Left hindlimb (tissue), 1 donor: ENCODE measurements around the gene REELD1.

ENCODE experiments used
- DNase-seq: peaks from one replicate; pipeline ENCODE4 v3.0.0-alpha.2; 2018

The REELD1 gene

DNA sequence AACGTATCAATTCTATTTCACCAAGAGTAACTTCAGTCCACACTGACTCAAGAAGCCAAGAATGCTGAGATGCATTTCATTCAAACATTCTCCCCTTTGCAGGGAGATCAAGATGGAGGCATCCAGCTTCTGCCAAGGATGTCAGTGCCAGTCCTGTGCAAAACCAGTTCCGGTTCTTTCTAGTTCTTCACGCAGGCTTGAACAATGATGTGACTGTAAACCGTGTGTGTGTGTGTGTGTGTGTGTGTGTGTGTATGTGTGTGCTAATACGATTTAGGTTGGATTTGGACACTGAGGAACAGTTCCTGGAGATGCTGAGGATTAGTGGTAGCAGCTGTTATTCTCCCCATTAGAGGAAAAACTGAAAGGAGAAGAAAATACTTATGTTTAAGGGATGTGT, at the start of gene REELD1:
REELD1 (plus strand) TSS at position 301 of the 400 bp plus-strand sequence. CDS start 2,415 bp downstream, outside the sequence.
- no peak for DNase-seq

DNA sequence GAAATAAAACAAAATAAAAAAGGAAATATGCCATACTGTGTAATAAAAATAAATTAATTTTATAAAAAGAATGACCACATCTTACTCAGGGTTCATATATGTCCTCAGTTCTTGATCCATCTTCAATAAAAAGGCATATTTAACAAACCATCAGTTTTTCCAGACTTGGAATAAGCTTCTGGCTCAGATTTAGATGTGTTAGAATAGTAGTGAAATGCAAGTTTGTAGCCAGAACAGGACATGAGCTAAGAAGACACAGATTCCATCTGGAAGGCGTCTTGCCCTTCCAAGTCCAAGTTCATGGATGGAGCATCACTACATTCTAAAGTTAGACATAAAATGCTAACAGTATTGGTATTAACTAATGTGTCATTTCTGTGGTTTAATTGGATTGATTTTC, 49.1 kb upstream of the REELD1 start:
- DNase-seq = no peak

DNA sequence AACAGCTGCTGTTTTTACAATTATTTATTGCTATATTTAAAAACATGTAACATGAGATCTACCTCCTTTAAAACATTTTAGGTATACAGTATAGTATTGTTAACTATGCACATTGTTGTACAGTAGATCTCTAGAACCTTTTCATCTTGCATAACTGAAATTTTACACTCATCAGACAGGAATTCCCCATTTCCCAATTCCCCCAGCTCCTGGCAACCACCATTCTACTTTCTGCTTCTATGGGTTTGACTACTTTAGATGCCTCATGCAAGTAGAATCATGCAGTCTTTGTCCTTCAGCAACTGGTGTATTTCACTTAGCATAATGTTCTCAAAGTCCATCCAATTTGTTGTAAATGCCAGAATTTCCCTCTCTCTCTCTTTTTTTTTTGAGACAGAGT, 48.5 kb upstream of the REELD1 start:
- no peak for DNase-seq

DNA sequence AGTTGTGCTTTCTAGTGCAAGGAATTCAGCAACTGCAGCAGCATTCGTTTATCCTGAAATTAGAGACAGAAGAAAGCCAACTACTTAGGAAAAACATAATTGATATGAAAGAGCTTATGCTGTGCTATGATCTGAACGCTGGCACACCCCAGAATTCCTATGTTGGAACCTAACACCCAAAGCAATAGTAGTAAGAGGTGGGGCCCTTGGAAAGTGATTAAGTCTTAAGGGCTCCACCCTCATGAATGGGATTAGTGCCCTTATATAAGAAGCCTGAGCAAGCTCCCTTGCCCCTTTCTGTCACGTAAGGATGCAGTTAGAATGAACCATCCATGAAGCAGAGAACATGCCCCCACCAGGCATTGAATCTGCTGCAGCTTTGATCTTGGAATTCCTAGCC, 44.2 kb upstream of the REELD1 start:
- no peak for DNase-seq

DNA sequence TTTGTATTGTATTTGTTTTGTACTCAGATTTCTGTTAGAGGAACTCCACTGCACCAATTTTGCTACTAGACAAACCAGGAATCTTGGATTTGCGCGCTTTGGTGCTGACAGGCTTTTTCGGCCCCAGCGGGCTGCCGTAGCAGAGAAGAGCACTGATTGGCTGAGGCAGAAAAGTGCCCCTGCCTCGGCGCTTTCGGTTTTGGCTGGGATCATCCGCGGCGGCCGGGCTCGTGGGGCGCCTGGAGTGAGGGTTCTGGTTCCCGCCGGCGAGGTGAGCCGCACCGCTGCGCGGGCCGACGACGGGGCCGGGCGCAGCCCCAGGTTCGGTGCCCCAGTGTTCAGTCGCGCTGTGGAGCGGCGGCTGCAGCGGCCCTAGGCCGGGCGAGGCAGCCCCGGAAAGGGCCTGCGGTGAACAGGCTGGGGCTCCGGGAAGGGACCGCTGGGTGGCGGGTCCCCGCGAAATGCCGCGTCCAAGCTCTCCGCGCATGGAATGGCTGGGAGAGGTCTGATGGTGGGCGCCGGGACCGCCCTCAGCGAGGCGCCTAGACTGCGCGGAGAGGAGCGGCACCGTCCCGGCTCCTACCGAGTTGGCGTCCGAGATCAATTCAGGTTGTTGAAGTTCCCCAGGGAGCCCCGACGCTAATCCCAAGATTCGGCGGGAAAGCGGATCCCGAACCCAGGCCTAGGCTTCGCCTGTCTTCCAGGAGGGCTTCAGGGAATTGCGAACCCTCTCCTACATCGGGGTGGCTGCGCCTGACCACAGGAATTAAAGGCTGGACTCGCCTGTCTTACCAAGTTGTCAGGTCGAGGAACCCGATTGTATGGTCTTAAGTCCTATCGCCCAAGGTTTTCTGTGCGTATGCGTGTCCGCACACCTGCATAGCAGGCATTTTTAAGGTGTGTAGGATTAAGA, 38.5 kb upstream of the REELD1 start, which contains the start of gene LSM6:
LSM6 (plus strand) TSS at position 178 of the 913 bp plus-strand sequence. CDS start 7,204 bp downstream, outside the sequence.
- DNase-seq = peak; percentile 90

DNA sequence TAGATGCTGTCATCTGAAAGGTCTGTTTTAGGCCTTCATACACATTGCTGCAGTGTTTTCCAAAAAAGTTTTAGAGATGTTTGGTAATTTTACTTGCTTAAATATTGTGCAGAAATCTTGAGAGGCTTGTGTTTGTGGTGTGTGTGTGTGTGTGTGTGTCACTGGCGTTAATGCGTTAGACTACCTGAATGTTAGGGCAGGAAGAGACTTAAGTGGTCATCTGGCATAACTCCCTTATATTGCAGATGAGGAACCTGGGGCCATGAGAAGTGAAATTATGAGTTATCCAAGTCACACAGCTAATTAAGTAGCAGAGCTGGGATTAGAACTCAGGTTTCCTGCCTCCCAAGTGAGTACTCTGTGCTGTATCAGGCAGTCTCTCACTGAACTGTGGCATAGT, 37.4 kb upstream of the REELD1 start:
- DNase-seq = no peak

DNA sequence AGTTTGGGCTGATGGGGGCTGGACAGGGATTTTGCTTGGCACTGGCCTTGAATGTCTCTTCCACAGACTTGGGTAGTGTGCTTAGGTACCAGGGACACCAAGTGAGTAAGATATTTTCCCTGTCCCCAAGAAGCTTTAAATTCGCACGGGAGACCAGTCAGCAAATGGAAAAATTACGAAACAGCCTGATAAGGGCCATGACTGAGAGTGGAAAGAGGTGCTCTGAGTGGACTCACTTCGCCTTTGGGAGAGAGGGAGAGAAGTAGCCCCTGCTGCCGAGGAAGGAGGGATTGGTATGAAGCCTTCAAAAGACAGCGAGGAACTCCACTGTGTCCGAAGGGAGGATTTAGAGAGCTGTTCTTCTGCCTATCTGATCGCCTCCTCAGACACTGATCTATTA, 36.2 kb upstream of the REELD1 start:
- DNase-seq = no peak

DNA sequence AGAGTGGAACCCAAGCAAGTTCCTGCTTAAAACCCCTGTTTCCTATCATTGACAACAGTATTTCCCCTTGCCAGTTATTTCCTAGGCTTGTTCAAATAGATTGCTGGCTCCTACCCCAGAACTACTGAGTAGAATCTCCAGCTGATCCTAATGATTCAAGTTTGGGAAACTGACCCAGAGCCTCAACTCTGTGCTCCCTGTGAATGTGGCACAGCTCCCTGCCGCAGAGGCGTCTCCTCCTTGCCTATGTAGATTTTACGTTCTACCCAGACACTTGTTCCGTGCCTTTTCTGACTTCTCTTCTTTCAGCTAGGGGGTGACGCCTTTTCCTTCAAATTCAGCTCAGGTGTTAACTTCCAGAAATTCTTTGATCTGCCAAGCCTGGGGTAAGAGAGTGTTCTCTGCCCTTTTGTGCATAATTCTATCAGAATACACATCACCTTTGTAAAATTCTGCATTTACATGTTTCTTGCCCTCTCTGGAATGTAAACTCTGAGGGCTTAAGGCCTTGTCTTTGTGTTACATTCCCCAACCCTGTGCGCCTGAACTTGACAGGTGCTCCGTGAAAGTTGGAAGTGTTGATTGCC, 34.5 kb upstream of the REELD1 start:
- no peak for DNase-seq

DNA sequence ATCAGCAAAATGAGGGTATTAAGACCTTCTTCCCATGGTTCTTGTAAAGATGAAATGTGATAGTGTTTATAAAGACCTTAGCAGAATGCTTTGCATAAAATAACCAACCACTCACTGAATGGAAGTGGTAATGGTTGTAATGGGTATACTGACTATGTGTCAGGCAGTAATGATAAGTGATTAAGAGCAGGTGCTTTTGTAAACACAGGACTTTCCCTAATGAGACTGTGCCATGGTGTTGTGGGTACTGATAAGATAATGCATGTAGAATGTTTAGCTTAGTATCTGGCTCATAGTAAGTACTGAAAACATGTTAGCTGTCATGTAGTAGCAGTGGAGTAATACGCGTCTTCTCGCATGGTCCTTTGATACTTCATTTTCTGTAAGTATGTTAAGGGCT, 31.9 kb upstream of the REELD1 start:
- DNase-seq = no peak

DNA sequence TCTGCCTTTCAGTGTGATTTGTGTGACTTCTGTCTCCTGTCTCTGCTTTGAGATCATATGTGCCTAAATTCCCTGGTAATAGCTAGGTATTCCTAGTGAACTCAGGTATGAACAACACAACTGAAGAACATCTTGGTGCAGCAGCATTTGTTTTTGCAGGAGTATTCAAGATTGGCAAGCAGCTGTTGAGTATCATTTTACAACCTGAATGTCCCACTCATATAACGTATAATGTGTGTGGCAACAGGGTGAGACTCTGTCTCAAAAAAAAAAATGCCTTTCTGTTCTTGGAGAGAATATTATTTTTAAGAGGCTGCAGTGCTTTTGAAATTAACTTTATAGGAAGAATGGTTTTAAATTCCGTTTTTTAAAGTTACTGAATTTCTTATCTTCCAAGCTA, 31.1 kb upstream of the REELD1 start:
- no peak for DNase-seq

DNA sequence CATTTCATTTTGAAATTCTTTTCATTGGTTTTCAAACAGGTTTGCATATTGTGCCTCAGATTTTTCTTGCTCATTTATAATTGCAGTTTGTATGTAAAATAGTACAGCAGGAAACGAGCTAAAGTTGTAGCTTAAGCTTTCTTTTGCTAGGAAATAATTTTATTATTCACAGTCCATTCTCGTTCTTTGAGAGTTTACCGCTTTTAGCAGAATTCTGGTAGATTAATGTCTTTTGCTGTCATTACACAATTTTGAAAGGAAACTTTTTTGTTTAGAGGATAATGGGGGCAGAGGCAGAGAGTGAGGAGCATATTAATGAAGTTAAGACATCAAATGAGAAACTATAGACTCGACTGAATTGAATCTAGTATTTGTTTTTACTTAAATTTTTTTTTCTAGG, 28.3 kb upstream of the REELD1 start:
- DNase-seq = no peak

DNA sequence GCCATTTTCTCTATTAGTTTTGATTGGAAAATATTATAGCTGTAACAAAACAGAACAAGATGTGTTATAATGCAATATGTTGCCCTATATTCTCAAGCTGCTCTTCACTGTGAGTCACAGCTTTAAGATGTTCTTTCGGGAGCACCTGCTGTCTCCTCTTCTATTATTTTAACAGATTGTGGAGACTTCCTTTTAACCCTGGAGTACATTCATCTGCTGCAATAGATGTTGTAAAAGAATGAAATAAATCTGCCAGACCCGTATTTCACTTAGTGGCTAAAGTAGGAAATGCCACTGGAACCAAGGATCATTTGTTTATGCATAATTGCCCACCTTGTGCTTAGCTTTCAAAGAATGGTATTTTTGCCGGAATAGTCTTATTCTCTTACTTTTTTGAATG, 27.7 kb upstream of the REELD1 start:
- DNase-seq = no peak

DNA sequence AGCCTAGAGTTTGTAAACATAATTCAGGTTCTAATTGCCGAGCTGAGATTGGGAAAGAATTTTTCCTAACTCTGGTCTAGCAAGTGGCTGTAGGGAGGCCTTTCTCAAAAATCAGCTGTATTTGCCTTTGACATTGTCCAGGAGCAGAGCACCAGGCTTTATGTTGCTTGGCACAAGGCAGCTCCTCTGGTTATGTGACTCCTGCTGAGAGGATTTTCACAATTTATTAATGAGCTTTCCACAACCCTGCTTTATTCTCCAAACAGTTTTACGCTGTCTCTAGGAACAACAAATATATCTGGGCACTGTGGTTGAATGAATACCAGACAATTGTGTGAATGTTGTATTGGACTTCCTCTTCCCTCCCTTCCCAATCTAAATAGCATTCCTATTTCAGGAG, 23.9 kb upstream of the REELD1 start:
- no peak for DNase-seq

DNA sequence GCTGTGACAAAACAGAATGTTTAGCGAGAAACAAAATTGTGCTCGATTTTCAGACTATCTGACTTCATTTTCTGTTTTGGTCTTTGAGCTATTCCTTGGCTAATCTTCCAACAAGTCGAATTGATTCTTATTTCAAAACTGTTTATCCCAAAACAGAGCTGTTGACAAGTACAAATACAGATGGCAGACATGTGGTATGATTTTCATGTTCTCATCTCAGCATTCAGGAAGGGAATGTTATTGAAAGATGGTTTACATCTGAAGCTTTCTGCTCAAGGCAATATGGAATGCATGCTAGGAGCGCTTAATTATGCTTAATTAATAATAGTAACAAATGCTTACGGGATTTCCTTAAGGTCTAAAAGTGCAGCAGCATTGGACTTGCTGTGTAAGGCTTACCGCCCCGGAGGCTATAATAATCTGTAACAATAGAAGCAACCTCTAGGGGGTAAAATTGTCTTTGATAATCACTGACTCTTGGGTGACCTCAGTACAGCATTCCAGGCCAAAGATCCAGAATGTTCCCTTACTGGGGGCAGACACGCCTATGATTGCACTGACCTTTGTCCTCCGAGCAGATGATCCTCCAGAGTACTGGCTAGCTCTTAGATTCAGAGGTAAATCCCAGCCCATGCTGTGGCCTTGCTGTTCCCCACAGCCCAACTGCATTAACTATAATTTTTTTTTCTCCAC, 22.4 kb upstream of the REELD1 start:
- DNase-seq = no peak

DNA sequence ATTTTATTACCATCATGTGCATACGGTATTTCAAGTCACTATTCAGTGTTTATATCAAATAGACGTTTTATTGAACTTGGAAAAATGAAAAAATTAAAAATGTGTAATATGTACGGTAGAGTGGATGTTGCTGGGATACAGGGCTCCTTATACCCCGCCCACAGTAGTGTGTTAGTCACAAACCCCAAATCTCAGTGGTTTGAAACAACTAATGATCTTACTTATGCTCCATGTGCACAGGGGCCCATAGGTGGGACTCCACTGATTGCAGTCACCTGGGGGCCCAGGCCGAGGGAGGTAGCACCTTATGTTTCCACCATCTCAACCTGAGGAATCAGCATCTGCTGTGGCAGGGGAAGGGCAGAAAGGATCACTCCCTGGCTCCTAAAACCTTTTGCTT, 20.7 kb upstream of the REELD1 start:
- no peak for DNase-seq

DNA sequence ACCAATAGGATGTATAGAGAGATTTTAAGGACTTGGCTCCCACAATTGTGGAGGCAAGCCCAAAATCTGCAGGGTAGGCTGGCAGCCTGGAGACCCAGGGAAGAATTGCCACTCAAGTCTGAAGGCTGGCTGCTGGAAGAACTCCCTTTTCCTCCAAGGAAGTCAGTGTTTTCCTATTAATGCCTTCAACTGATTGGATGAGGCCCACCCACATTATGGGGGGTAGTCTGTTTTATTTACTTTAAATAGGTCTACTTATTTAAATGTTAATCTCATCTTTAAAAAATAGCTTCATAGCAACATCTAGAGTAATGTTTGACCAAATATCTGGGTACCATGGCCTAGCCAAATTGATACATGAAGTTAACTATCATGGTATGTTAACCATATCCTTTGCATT, 20.1 kb upstream of the REELD1 start:
- DNase-seq = no peak

DNA sequence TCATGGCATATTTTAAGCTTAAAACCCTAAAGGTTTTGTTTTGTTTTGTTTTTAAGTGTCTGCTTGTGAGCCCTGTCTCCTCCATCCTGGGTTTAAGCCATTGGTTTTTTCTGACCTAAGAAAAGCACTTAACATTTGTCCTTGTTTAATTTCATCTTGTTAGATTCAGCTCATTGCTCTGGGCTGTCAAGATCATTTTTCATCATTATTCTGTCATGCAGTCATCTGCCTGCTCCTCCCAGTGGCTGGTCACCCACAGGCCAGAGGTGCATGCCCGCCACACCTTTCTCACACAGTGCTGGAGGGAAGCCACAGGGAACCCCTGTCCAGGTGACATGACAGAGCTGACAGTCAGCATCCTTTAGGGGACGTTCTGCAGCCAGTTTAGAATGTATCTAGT, 11.7 kb upstream of the REELD1 start:
- no peak for DNase-seq

DNA sequence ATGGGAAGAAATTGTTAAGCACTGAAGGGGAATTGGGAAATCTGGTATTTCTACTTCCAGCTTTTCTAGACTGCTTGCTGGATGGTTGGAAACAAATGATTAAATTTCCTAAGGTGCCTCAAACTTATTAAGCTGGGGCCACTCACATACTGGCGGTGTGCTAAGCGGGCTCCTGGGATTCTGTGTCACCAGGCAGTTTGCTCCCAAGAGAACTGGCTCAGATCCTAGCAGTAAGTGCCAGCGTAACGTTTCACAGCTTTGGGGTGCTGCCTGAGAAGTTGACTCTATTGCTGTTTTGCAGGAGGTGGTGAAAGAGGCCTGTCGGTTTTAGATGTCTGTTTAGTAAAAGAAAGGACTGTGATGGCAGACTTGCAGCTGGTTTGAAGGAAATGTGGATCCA, 6.9 kb upstream of the REELD1 start:
- DNase-seq = no peak

DNA sequence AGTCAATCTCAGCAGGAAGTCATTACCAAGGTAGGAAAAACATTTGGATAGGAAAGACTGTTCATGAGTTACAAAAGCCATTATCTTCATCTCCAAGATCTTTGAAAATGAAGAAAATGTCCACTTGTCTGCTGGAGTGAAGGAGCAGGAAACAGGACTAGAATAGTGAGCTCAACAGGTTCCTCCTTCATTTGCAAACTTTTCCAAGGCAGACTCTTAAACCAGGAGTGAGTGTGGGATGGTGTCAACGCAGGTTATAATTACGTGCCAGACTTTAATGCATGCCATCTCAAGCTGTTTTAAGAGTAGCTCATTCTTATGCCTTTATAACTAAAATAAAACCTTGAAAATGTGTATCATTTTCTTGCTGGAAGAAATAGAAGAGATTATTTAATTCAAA, 3.4 kb upstream of the REELD1 start:
- DNase-seq = no peak

DNA sequence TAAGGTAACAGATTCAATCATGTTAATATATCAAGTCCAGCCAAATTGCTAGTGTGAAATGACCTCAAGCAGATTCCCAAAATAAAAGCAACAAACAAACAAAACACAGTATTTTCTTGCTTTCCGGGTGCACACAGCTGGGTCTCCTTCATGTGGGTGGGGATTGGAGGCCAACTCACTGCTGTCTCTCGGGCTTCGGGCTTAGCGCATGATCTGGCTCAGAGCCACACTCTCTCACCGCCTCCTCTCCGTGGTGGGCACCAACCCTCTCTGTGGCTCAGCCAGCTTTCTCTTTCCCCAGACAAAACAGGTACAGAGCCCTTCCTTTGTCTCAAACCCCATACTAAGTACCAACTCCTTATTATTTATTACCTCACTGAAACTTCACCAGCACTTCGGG, 2.9 kb upstream of the REELD1 start:
- DNase-seq = no peak

DNA sequence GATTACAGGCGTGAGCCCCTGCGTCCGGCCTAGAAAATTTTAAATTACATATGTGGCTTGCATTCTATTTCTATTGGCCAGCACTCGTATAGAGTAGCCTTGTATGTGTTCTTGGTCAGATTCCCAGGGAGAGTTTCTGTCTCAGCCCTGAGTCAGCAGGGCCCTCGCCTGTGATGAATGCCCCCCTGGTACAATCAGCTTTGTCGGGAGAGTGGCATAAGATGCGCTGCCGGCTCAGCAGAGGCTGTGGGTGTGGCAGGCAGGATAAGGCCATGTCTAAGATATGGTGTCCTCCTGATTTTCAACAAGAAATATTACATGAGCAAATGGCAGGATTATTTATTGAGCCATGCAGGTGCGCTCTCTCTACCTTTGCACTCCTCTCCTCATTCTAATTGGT, 1.6 kb upstream of the REELD1 start:
- no peak for DNase-seq

DNA sequence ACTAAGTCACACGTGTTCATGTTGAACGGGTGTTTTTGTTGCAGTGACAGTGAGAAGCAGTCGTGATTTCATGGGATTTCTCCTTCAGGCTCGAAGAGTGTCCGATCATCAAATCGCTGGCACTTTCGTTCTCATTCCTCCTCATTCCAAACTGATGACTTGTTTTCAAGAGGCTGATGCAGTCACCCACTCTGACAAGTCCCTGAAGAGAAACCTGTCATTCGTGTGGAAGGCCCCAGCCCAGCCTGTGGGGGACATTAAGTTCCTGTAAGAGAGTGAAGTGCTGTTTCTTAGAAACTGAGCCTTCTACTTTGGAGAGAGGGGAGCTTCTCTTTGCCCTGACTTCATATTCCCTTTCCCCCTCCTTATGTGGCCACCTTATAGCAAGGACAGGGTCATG, 8.0 kb downstream of the REELD1 start:
- DNase-seq = no peak

DNA sequence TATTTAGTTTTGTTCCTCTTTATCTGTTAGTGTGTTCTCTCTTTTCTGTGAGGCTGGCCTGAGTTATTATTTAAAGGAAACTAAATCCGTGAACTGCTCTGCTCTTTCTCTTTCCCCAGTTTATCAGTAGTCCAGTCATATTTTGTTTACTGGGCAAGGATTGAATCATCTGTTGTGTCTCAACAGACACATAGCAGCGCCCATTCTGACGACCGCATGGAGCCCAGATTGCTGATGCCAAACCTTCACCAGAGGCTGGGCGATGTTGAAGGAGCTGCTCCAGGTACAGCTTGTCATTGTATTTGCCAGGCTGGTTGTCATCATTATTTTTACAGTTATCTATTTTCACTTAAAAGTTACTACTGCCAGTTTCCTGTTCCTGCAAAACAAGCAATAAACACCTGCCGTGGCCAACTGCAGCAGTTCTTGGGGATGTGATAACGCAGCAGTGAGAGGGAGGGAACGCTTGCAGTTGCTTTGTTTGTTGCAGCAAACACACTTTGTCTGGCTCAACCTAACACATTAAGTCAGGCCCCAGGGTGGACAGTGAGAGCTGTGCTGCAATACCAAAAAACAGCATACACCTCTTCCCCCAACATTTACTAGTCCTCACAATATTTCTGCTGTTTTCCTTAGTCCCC, 10.1 kb downstream of the REELD1 start:
- no peak for DNase-seq
